ENCODE measurements around the gene WAS.
A peak's percentile ranks its signal among the peaks of the same experiment; 100 is the strongest.
"Not testable (repeated sequence)": the region's sequence is repeated elsewhere in the genome, so short reads cannot be mapped to it uniquely, and the experiment has no call there.

Gene WAS

DNA sequence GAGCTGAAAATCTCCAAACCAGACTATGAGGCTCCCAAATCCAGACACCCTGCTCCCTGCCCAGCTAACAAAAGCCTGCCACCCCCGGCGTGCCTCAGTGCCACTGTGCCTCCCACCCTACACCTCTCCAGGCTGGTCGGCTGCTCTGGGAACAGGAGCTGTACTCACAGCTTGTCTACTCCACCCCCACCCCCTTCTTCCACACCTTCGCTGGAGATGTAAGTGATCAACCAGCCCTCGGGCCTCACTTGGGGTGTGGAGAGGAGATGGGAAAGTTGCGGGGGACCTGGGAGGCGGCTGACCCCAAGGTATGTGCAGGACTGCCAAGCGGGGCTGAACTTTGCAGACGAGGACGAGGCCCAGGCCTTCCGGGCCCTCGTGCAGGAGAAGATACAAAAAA lies 1.8 kb downstream of the WAS start:
- DNase-seq = no peak

DNA sequence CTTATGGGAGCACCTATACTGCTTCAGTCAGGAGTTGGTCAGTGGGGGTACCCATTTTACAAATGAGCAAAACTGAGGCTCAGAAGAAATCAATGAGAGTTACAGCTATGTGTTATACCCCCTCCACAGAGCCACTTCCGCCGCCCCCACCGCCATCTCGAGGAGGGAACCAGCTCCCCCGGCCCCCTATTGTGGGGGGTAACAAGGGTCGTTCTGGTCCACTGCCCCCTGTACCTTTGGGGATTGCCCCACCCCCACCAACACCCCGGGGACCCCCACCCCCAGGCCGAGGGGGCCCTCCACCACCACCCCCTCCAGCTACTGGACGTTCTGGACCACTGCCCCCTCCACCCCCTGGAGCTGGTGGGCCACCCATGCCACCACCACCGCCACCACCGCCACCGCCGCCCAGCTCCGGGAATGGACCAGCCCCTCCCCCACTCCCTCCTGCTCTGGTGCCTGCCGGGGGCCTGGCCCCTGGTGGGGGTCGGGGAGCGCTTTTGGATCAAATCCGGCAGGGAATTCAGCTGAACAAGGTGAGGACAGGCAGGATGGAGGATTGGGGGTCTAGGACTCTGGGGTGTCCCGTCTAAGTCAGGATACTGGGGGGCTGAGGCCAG lies 5.0 kb downstream of the WAS start:
- DNase-seq = no peak

DNA sequence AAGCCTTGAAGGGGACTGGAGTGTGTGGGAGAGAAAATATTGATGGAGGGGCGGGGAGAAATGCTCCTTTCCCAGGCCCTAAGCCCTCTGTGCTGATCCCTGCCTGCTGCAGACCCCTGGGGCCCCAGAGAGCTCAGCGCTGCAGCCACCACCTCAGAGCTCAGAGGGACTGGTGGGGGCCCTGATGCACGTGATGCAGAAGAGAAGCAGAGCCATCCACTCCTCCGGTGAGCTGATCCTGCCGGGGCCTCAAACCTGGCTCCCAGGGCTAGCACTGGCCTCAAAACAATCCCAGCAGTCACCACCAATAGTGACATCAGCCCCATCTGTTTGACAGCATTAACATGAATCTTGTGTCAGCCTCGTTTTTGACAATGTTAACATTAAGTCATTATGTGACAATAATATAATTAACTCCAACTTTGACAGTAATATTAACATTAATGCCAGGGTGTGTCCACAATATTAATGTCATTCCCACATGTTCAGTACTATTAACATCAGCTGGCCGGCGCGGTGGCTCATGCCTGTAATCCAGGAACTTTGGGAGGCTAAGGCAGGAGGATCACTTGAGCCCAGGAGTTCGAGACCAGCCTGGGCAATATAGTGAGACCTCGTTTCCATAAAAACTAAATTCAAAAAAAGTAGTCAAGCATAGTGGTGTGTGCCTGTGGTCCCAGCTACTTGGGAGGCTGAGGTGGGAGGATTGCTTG lies 5.8 kb downstream of the WAS start:
- no peak for DNase-seq

DNA sequence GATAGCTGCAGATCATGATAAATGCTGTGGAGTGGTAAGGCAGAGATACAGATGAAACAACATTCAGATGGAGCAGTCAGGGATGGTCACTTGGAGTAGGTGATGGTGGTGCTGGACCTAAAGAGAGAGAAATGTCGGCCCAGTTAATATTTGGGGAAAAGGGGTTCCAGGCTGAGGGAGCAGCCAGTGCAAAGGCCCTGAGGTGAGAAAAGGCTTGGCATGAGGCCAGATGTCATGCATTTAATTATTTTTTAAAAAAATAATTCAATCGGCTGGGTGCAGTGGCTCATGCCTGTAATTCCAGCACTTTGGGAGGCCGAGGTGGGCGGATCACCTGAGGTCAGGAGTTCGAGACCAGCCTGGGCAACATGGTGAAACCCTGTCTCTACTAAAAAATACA lies 8.1 kb downstream of the WAS start:
- not testable (repeated sequence) for DNase-seq

DNA sequence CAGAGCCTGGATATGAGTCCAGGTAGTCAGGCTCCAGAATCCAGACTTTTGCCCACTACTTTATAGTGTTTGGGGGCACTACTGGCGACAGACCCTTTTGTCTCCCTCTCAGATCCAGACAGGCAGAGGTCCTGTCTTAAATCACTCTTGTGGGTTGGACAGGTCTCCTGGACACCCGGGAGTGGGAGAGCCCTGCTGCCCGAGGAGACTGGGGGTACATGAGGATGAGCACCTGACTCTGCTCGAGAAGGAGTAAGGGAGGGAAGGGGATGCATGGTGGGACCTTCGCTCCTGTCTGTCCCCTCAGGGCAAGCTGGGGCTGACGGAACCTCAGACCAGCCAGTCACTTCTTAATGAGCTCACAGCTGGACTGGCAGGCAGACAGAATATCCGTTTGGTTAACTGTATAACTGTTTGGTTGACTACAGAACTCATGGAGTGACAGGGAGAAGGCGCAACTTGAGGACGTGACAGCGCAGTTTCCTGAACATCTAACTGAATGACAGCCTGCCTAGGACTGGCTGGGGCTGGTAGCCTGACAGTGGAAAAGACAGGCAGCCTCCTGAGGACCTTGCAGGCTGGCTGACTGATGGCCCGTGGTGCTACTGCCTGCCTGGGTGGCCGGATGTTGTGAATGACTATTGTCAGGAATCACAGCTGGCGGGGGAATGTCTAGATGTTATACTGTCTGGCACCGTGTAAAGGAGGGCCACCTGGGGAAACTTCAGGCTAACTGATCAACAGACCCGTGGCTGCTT lies 11.4 kb downstream of the WAS start:
- DNase-seq = no peak

DNA sequence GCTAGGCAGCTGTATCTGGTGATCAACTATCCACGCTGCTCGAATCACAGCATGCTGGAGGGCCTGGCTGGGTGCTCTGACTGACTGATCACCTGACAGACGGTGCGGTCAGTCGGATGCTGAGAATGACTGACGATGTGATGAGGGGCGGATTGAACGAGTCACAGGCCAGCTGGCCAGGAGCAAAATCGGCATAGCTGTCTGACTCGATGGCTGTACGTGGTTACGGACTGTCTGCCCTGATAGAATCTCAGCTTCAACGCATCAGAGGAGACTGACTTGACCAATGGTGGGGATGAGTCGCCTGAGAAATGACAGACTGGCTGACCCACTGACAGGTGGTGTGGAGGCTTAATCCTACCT lies 11.9 kb downstream of the WAS start:
- DNase-seq = no peak

DNA sequence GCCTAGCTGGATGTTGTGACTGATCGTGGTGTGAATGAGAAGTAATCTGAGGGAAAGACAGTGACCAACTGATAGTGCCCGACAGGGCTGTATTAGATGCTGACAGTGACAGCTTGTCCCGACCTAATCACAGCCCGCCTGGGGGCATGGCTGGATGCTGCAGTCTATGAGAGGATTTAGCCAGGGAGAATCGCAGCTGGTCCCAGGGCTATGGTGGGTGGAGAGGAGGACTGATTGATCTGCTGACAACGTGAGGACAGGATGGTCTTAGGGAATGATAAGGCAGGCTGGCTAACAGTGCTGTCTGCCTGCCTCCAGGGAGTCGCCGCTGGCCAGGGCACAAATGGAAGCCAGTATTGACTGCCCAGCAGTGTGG lies 12.3 kb downstream of the WAS start:
- DNase-seq = no peak

DNA sequence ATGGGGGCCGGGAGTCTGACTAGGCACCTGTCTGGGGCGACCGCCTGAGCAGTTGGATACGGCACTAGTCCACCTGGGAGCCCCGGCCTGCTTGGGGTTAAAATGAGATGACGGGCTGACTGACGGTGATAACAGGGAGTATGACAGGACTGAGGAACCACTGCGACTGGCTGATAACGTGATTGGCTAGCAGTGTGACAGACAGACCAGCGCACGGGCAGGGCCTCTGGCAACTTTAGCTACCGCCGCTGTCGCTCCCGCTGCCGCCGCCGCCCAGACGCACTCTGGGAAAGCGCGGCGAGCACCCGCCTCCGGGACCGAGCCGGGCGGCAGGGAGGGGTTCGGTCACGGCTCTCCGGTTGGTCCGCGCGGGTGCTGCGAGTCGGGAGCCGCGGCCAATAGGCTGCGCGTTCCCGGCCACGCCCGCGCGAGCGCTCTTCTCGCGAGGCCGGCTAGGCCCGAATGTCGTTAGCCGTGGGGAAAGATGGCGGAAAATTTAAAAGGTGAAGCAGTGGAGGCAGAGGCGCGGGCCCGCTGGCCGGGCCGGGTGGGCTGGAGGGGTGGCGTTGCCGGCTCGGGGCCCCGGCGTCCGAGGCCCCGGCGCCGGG lies 12.8 kb downstream of the WAS start, which contains the start of gene SUV39H1:
TSS of gene SUV39H1 (plus strand) at position 434 of the 608 bp plus-strand sequence. CDS start at position 485, 51 bp downstream.
- DNase-seq = peak; percentile 78

DNA sequence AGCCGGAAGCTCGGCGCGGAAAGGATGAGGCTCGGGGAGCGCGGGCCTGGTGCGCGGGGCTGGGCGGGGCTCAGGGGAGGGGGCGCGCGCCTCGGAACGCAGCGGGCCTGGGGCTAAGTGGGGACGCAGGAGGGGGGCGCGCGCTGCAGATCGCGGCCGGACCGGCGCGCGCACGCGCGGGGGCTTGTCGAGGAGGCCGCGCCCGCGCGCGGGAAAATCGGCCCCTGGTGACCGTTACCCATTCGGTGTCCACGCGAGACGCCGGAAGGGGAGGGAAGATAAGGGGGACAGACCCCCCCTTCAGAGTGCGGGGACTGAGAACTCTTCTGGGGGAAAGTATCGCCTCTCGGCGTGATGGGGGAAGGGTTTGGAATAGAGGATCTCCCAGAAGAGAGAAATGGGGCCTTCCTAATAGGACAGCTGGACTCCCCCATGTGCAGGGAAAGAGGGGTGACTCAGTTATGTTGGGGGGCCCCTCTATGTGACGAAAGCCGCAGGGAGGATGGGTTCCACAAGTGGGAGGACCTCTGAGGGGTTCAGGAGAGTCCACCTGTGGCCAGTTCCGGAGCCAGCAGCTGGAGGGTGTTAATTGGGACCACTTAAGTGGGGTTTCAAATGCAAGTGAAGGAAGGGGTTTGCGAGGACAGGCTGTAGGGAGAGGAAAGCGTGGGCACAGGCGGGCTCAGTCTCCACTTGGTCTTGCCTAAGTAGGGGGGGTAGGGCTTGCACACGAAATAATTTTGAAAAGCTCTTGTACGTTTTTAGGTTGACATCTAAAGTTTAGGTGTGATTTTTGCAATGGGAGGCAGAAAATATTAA lies 13.5 kb downstream of the WAS start:
- peak; percentile 38 for DNase-seq

DNA sequence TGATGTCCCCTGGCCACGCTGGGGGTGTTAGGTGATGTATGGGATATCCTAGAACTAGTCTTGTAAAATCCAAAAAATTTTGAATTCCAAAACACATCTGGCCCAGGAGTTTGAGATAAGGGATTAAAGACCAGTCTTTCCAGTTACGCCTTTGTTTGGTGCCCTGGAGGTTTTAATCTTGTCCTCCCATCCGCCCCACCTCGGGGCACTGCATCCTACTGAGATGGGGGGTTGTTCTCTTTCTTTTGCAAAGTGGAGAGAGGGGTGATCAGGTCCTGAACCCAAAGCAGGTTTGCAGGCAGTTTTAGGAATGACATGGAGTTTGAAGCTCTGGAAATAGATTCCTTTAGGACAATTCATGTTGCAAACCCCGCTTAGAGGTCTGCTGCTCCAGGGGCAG lies 14.7 kb downstream of the WAS start:
- no peak for DNase-seq

DNA sequence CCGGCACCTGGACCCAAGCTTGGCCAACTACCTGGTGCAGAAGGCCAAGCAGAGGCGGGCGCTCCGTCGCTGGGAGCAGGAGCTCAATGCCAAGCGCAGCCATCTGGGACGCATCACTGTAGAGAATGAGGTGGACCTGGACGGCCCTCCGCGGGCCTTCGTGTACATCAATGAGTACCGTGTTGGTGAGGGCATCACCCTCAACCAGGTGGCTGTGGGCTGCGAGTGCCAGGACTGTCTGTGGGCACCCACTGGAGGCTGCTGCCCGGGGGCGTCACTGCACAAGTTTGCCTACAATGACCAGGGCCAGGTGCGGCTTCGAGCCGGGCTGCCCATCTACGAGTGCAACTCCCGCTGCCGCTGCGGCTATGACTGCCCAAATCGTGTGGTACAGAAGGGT lies 16.6 kb downstream of the WAS start:
- no peak for DNase-seq

DNA sequence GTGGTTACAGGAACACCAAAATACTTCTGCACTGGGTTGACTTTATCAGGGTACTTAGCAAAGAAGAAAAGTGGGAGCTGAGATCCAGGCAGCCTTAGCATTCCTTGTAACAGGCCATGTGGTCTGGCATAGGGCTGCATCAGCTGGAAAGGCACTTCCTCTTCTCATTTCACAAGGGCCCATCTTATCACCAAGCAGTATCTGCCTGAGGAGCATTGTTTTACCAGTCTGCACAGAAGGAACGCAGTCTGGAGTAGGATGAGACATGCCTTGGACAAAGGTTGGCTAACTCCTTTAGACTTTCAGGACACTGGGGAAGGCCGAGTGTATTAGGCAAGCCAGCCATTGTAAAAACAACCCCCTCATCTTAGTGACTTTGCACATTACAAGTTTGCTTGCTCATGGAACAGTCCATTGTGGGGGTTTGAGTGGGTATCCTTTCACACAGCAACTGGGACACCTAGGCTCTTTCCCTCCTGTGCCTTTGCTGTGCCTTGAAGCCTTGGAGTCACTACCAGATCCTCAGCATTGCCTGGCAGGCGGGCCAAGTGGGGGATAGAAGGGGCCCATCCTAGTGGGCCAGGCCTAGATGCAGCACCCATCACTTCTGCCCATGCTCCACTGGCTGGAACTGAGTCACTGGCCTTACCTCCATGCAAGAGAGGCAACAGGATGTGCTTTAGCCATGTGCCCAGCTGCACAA lies 17.5 kb downstream of the WAS start:
- no peak for DNase-seq

DNA sequence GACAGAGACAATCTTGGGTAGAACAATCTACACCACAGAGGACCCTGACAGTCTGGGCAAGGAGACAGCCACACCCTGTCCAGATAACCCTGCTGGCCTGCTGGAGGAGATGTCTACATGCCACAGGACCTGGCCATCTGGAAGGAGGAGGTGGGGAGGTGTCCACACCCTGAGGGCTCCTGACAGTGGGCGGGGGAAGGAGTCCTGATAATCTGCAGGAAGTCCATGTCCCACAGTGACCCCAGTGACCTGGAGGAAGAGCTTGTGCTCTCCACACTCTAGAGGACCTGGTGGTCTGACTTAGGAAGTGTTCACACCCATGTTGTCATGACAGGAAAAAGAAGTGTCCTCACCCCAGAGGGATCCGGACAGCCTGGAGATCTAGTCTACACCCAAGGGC lies 18.4 kb downstream of the WAS start:
- no peak for DNase-seq

DNA sequence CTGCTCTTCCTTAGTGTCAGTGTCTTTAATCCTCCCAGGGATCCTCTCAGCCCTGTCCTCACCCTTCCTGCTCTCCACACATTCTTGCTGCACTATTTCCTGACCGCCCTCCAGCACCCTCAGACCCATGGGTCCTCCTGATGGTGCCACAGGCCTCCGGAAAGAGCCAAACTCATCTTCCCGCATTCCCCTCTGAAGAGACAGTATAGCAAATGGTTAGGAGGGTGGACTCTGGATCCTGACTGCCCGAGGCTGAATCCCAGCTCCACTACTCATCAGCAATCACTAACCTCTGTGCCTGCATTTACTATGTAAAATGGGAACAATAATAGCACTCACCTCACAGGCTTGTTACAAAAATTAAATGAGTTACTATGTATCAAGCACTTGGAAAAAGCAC lies 19.1 kb downstream of the WAS start:
- DNase-seq = no peak

DNA sequence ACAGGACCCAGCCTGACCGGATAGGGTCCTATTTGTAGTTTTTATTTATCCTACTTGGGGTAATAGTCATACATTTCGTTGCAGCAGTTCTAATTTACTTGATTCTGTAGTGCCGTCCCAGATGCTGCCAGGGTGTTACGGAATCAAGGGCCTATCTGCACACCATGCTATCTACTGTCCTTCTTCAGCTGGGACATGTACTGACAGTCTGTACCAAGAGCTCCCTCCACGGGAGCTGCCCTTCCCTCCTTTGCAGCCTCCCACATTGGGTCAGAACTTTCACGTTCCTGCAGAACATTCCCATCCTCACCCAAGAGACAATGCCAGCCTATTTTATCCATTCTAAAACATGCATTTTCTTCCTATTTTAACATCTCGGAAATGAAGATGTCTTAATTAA lies 19.6 kb downstream of the WAS start:
- no peak for DNase-seq

DNA sequence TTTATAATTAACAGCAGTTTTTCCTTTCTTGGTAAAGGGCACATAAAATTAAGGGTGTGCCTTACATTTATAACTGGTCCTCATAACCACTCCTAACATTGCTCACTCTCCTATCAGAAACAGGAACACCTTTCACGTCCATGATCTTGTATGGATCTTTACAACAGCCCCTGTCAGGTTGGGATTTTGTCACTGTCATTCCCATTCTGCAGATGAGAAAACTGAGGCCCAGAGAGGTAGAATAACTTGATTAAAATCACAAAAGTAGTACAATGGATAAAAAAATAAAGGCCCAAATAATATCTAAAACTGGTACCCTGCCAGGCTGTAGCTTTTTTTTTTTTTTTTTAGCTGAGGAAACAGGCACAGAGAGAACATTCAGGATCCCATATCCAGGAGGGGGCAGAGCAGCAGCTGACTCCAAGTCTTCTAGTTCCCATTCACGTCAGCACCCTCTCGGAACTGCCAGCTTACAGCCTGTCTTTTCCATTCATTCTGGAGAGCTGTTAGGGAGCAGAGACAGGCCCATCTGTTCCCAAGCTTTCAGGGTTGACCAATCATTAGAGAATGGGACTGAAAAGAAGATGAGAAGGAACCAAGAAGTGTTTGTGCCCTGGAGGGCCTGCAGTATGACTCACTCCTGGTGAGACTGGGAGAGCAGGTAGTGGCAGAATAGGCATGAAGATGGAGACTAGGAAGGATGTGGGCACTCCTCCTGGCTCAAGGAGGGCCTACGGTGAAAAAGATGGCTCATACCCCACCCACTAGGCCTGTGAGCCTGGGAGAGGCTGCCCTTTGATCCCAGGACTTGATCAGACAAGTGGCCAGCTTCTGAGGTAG lies 20.3 kb downstream of the WAS start:
- no peak for DNase-seq

DNA sequence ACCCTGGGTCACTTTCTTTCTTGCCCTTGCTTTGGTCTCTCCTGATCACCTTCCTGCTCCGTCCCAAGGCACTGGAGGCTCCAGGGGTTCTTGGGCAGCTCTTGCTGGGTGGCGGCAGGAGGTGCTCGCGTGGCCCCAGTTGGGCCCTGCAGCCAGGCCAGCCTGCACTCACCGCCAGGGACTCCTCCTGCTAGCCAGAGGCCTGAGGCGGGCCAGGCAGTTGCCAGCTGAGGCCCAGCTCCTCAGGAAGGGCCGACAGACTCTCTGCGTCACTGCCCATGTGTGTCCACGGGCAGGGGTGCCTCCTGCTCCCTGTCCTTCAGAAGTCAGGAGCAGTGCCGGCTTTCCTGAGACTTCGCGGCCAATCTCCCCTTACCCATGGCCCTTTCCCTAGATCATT lies 22.3 kb downstream of the WAS start:
- DNase-seq = peak; percentile 21

DNA sequence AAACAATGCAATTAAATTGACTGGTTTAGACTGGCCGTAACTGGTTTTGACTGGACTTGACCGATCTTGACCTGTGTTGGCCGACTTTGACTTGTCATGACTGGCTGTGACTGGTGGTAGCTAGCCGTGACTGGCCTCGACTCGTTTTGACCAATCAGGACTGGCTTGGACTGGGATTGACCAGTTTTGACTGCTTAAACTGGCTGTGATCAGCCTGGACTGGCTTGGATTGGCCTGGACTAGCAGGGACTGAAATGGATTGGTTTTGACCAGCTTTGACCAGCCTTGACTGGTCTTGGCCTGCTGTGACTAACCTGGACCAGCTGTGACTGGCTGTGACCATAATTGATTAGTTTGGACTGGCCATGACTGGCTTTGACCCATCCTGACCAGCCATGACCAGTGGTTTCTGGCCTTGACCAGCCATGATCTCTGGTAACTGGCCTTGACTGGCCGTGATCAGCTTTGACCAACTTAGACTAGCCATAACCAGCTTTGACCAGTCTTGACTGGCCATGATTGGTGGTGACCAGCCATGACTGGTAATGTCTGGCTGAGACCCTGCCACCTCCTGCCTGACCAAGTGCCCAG lies 26.0 kb downstream of the WAS start:
- no peak for DNase-seq

DNA sequence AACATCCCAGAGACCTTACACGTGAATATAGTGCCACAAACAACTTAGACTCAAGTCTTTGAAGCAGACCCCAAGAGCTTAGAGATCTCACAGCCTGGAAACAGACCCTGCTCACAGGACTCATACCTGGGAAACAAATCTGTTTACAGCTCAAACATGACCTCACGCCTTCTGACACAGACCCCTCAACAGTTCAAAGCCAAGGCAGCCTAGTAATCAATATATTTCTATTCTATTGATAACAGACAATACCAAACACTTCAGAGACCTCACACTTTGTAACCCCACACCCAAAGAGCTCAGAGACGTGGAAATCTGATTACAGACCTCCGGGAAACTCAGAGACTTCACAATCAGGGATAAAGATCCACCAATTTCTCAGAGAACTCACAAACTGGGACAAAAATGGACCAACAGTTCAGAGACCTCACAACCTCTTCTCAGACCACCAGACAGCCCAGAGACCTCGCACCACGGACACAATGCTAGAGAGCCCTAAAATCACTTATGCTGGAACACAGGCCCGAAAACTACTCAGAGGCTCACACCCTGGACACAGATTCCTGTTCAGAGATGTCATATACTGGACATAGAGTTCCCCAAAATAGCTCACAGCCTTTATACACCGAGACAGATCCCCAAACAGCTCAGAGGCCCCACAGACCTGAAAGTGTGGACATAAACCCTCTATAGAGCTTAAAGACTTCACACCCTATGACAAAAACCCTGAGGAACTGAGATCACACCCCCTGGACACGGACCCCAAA lies 27.7 kb downstream of the WAS start:
- DNase-seq = no peak
